K562 (cell line): ENCODE results near the gene ZBTB32. TPM values are rescaled to one million over a fixed set of nuclear protein-coding genes. Genes with fewer than 3 reads are reported as not detected.

Experiments
- COPS2 ChIP-seq: fragments of 450-650 bp; conservative IDR thresholded peaks from 2 replicates; pipeline ENCODE4 v1.6.1; 2016; ENCODE audit warnings: mild to moderate bottlenecking, moderate library complexity
- ELK1 ChIP-seq: sonication (generic); formaldehyde crosslinking; IDR thresholded peaks from 2 replicates; pipeline ENCODE4 v1.8.1; 2022; ENCODE audit warnings: missing genetic modification reagents
- FOSL1 ChIP-seq: fragments of 200-800 bp; sonication (Bioruptor generic); conservative IDR thresholded peaks from 2 replicates; pipeline ENCODE4 v1.6.1; 2016; ENCODE audit warnings: missing genetic modification characterization, missing compliant biosample characterization
- GTF2A2 ChIP-seq: IDR thresholded peaks from 2 replicates; pipeline ENCODE4 v1.6.1; 2016; ENCODE audit warnings: mild to moderate bottlenecking, missing genetic modification characterization, missing compliant biosample characterization
- HNRNPK ChIP-seq: fragments of 200-400 bp; formaldehyde crosslinking; IDR thresholded peaks from one replicate; pipeline ENCODE4 v1.6.1; 2018; ENCODE audit warnings: mild to moderate bottlenecking, low read depth, low read length; ENCODE audit not compliant: poor library complexity, severe bottlenecking
- ILK ChIP-seq: fragments of 450-650 bp; IDR thresholded peaks from 2 replicates; pipeline ENCODE4 v1.6.1; 2016; ENCODE audit warnings: missing genetic modification characterization, low read depth, mild to moderate bottlenecking, missing compliant biosample characterization, moderate library complexity, borderline replicate concordance
- KDM4B ChIP-seq, 2 experiments: fragments of 450-650 bp in 1 of 2; sonication (generic) in 1 of 2; IDR thresholded peaks; 2 replicates each; pipeline ENCODE4 v1.6.1; 2016 to 2017; ENCODE audit warnings: borderline replicate concordance in 2 of 2, antibody characterized with exemption in 1 of 2, low read depth in 1 of 2, mild to moderate bottlenecking in 1 of 2
- KLF10 ChIP-seq: fragments of 250-450 bp; sonication (Bioruptor Pico); IDR thresholded peaks from 2 replicates; pipeline ENCODE4 v1.6.1; 2021; ENCODE audit warnings: matching md5 sums
- LEF1 ChIP-seq: fragments of 450-650 bp; IDR thresholded peaks from 2 replicates; pipeline ENCODE4 v1.6.1; 2016; ENCODE audit warnings: mild to moderate bottlenecking
- MAX ChIP-seq: sonication (generic); formaldehyde crosslinking; IDR thresholded peaks from 2 replicates; pipeline ENCODE4 v1.9.0; 2022; ENCODE audit warnings: mild to moderate bottlenecking, missing genetic modification reagents
- MBD2 ChIP-seq: sonication (generic); IDR thresholded peaks from 2 replicates; pipeline ENCODE4 v1.6.1; 2016; ENCODE audit warnings: low read depth, borderline replicate concordance
- MCM7 ChIP-seq, 2 experiments: fragments of 450-650 bp; IDR thresholded peaks; 2 replicates each; pipeline ENCODE4 v1.6.1; 2016 to 2018
- NCOA1 ChIP-seq: fragments of 450-650 bp; IDR thresholded peaks from 2 replicates; pipeline ENCODE4 v1.6.1; 2016; ENCODE audit warnings: low read depth
- NFIC ChIP-seq: fragments of 450-650 bp; IDR thresholded peaks from 2 replicates; pipeline ENCODE4 v1.6.1; 2017; ENCODE audit warnings: mild to moderate bottlenecking, inconsistent platforms
- PHF8 ChIP-seq: fragments of 200-600 bp; sonication (generic); IDR thresholded peaks from 2 replicates; pipeline ENCODE4 v1.6.1; 2012; ENCODE audit warnings: mixed run types, mild to moderate bottlenecking, inconsistent platforms, low read length, moderate library complexity, borderline replicate concordance
- POLR2AphosphoS5 ChIP-seq: IDR thresholded peaks from 2 replicates; pipeline ENCODE4 v1.6.1; 2011; ENCODE audit warnings: mild to moderate bottlenecking, low read depth, low read length, moderate library complexity; ENCODE audit not compliant: control insufficient read depth, insufficient read depth
- POLR2B ChIP-seq: fragments of 450-650 bp; IDR thresholded peaks from 2 replicates; pipeline ENCODE4 v1.6.1; 2018; ENCODE audit warnings: low read depth; ENCODE audit not compliant: partially characterized antibody
- RAD51 ChIP-seq: fragments of 450-650 bp; IDR thresholded peaks from 2 replicates; pipeline ENCODE4 v1.7.1; 2016; ENCODE audit warnings: low read depth, mild to moderate bottlenecking, borderline replicate concordance
- RBM17 ChIP-seq: fragments of 200-400 bp; formaldehyde crosslinking; IDR thresholded peaks from 2 replicates; pipeline ENCODE4 v1.6.1; 2017; ENCODE audit warnings: low read depth, mild to moderate bottlenecking, low read length, borderline replicate concordance
- SMC3 ChIP-seq: conservative IDR thresholded peaks from 2 replicates; pipeline ENCODE4 v1.6.1; 2011; ENCODE audit warnings: low read depth, low read length, improper control_type of control experiment; ENCODE audit not compliant: insufficient read depth
- ZBED1 ChIP-seq: IDR thresholded peaks from 2 replicates; pipeline ENCODE4 v1.6.1; 2014
- ZHX1 ChIP-seq: fragments of 150-350 bp; conservative IDR thresholded peaks from 2 replicates; pipeline ENCODE4 v1.6.1; 2014; ENCODE audit warnings: low read length
- ZNF12 ChIP-seq: sonication (generic); formaldehyde crosslinking; IDR thresholded peaks from 2 replicates; pipeline ENCODE4 v1.4.0; 2020; ENCODE audit warnings: mild to moderate bottlenecking, missing genetic modification reagents
- ZNF436 ChIP-seq: fragments of 250-450, 450-650 bp; sonication (Bioruptor Pico); formaldehyde crosslinking; IDR thresholded peaks from 2 replicates; pipeline ENCODE4 v1.7.0; 2020; ENCODE audit warnings: mild to moderate bottlenecking
- ZNF583 ChIP-seq: fragments of 250-450 bp; sonication (Bioruptor Pico); IDR thresholded peaks from 2 replicates; pipeline ENCODE4 v1.4.0; 2020
- ZNF668 ChIP-seq: fragments of 250-450 bp; sonication (Bioruptor Pico); IDR thresholded peaks from 2 replicates; pipeline ENCODE4 v1.8.0; 2022; ENCODE audit warnings: mild to moderate bottlenecking, inconsistent platforms
- ZNF75A ChIP-seq: fragments of 450-650 bp; formaldehyde crosslinking; IDR thresholded peaks from 2 replicates; pipeline ENCODE4 v1.4.0; 2020; ENCODE audit warnings: mild to moderate bottlenecking
- ZSCAN29 ChIP-seq: fragments of 450-650 bp; IDR thresholded peaks from 2 replicates; pipeline ENCODE4 v1.6.1; 2017
- polyA plus RNA-seq, 8 experiments: library from polyadenylated mRNA; depleted of rRNA in 4 of 8; stranded (reverse) in 5 of 8; unstranded in 3 of 8; fragments of >200 nt; fragmentation: Nextera tagmentation in 2 of 8; fragmentation: Illumina TruSeq in 1 of 8; extraction: Ambion mirVana in 2 of 8; extraction: Trizol in 1 of 8; gene quantifications; 2 replicates each; pipeline versions ENCODE4 v1.2.1 to v1.2.3, GENCODE V29; 2011 to 2014; ENCODE audit warnings: inconsistent platforms in 1 of 8, missing spikeins in 1 of 8
- total RNA-seq, 7 experiments: library from RNA; depleted of rRNA in 6 of 7; stranded (reverse); fragments of >200 nt in 6 of 7; fragmentation: Illumina TruSeq in 2 of 7; extraction: Trizol in 2 of 7; gene quantifications; 2 replicates each; pipeline versions ENCODE4 v1.2.1 to v1.2.3, GENCODE V29; 2011 to 2021; ENCODE audit warnings: low replicate concordance in 1 of 7

ZBTB32 gene
- total and polyA plus RNA-seq, 9 of the 15 experiments (the other 6 are each of a cell fraction or from before 2014, with no cell fraction given) = 0.20 TPM; not detected in 8

- no peak for TF ChIP-seq ZNF436 (CRISPR knock-in tag)
- no peak; the same call in 1 of the 2 replicates for TF ChIP-seq MBD2
- TF ChIP-seq NCOA1 = no peak
- no peak for TF ChIP-seq SMC3
- no peak for TF ChIP-seq ZNF668
- no peak for TF ChIP-seq ELK1 (CRISPR knock-in tag)
- TF ChIP-seq ZBED1 = no peak
- no peak for TF ChIP-seq ZHX1
- no peak for TF ChIP-seq ZNF583
- TF ChIP-seq RBM17 = no peak
- no peak for TF ChIP-seq LEF1
- no peak for TF ChIP-seq ZSCAN29
- TF ChIP-seq KDM4B (IDR thresholded peaks at IDR 0.05; ENCODE audit: borderline replicate concordance in 2 of 2, low read depth in 1 of 2) = no peak
- peak; percentile 49; the same call in 1 of the 2 replicates for TF ChIP-seq RAD51
- no peak for TF ChIP-seq COPS2
- peak; percentile 97 for TF ChIP-seq MAX (CRISPR knock-in tag)
- no peak for TF ChIP-seq NFIC
- no peak for TF ChIP-seq MCM7 (IDR thresholded peaks at IDR 0.05)
- TF ChIP-seq POLR2B = no peak
- no peak for TF ChIP-seq PHF8
- no peak for TF ChIP-seq ZNF75A (CRISPR knock-in tag)
- no peak for TF ChIP-seq ILK
- TF ChIP-seq FOSL1 (tag) = no peak
- TF ChIP-seq GTF2A2 (tag) = no peak
- TF ChIP-seq HNRNPK = no peak
- TF ChIP-seq POLR2AphosphoS5 = no peak
- TF ChIP-seq KLF10 = no peak
- no peak for TF ChIP-seq ZNF12 (CRISPR knock-in tag)
Observed at GRCh38 chr19:35704218-35704617, at the start of gene ZBTB32 (continued).
